Measurements from ENCODE around the gene PCGF3.
"Not testable (repeated sequence)": the region's sequence is repeated elsewhere in the genome, so short reads cannot be mapped to it uniquely, and the experiment has no call there.

PCGF3 gene

DNA sequence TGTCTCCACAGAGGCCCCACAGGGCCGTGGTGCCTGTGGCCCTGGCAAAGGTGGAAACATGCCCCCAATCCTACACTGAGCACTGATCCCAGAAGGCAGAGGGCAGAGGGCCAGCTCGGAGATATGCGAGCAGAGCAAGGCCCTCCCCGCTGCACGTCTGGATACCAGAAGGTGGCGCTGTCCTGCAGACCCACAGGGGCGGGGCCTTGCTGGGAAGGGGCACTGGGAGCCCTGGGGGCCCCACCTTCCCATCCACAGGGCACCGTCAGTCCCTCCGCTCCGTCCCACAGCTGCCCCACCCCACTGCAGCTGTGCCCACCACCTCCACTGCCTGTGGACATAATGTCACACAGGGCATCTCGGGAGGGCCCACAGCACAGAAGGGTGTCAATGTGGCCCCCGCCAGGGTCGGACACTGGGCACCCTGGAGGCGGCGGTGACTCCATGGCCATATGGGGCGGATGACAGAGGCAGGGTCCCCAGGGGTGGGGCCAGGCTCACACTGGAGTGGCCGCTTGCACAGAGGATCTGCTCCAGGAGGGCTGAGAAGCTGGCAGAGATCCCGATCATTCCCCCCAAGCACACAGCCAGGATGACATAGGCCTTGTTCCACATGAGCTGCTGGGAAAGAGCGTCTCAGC, 21.5 kb upstream of the PCGF3 start:
- no peak for DNase-seq

DNA sequence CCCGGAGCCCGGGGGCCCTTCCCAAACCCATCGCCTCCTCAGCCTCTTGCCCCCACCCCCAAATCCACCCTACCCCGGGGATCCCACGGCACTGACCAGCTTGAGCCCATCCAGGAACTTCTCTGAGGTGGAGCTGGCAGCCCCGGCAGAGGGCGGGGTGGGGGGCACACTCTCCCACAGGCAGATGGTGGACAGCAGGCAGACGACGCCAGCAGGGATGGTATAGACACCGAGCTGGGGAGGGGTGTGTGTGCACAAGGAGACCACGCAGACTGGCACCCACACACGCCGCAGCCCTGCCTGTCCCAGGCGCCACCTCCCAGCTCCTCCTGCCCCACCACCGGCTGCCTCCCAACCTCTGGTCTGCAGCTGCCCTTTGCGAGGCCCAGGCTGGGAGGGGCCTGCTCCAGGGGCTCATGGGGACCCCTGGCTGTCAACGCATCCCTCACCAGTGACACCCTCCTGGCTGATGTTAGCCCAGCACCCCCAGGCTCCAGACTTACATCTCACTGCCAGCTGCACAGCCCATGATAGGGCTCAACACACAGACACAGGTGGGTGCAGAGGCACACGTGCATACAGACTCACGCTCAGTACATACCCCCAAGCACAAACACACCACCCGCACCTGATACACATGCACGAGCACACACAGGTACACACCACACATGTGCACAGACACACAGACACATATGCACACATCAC, 20.9 kb upstream of the PCGF3 start:
- no peak for DNase-seq

DNA sequence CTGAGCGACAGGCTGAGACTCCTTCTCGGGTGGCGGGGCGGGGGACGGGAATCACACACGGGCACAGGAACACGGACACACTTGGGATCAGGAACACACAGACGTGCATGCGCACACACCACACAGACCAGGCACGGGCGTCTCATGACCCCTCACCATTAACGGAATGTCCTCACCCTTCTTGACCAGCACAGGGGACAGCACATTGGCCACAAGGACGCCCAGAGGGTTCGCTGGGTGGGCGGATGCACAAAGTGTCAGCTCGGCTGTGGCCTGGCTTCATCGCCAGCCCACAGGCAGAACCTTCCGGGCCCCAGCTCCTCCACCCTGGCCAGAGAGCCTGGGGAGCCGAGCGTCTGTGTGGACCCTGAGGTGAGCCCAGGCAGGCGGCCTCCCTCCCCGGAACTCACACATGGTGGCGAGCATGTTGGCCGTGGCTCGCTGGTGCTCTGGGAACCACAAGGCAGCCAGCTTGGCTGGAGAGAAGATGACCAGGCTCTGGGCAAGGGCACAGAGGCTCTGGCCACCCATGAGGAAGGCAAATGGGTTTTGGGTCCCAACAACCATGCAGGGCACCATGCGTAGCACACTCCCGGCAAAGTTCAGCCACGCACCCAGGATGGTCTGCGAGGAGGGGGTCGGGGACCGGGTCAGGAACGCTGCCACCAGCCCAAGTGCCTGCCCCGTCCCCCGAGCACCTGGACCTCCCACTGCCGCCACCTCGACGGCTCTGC, 19.8 kb upstream of the PCGF3 start:
- no peak for DNase-seq

DNA sequence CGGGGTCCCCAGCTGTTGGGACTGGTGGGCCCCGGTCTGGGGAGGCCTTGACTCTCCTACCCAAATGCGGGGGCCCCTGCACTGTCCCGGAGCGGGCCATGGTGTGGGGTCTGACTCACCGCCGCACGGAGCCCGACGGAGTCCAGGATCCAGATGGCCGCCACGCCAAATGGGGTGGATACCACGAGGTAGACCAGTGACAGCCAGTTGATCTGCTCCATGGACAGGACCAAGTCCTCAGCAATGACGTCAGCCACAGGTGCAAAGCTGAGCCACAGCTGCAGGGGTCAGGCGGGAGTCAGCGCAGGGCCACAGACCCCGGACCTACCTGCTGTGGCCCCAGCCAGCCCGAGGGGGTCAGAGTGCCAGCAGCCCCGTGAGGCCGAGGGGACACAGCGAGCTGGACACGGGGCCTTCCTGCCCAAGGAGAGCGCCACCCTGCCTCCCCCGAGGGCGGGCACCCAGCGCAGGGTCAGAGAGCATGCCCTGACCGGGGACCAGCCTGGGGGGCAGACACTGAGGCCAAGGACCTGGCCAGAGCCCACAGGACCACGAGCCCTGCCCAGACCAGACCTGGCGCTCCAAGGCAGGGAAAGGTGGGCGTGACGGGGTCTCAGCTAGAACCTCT, 19.1 kb upstream of the PCGF3 start:
- no peak for DNase-seq

DNA sequence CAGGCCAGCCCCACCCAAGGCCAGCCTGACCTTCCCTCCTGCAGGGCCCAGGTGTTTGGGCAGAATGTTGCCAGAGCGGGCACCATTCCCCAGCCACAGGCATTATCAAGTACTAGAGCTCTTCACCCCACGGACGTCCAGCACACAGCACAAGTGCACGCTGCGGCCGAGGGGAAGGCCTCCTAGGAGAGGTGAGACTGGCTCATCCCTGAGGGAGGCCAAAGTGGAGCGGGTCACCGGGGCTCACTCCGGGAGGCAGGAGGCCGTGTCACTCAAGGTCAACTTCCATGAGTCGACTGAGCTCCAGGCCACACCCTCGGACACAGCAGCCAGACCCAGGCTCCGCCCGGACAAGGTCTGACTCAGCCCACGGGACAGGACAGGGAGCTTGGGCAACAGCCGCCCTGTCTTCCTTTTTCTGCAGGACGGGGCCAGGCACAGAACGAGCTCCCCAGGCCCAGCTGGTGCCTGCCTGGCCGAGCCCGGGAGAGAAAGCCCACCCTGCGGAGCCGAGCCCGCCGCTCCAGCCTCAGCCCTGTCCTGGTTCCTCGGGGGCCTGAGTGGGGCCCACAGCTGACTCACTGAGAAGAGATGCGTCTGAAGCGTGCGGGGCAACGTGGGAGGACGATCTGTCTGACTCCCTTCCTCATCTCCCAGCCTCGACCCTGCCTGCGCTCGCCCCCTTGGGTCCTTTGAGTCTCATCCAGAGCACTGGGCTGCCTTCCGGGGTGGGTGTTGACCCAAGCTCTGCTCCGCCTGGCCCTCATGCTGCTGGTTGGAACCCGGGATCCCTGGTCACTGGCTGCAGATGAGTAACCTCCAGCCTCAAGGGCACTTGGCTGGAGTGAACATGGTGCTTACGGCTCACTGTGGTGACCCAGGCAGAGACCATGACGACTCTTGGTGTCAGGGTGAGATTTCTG, 18.3 kb upstream of the PCGF3 start:
- DNase-seq: no peak

- DNase-seq: no peak
These were observed 17.4 kb upstream of the PCGF3 start for GRCh38 chr4:687971-688853.

DNA sequence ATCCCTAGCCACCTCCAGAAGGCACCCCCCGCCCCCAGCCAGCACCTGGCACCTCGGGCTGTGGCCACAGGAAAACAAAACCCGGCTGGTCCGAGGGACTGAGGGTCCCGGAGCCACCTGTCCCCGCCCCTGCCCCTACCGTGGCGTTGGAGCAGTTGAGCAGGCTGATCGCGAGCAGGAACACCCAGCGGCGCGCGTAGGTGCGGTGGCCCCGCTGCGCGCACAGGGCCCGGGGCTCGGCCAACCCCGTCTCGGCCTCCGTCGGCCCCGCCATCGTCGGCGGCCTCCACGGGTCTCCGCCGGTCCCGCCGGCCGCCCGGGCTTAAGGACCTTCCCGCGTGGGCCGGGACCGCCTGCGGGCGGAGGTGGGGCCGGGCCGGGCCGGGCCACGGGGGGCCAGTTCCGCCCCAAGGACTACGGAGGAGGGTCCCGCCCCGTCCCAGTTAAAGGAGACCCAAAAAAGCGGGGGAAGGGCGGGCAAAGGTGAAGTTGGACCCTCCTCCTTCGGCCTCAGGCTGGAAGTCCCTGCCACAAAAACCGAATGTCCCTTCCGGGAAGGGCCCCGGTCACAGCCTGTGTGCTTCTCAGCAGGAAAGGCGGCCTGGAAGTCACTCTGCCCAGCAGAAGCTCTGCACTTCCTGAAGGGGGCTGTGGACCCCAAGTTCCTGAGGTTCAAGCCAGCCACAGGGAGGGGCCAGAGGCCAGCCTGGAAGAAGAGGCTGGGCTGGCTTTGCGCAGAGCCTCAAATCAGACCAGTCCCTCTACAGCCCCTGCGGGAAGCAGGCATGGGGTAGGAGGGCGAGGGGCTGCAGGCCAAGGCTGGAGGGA, 16.6 kb upstream of the PCGF3 start, which contains the start of gene SLC49A3:
SLC49A3 (minus strand) TSS at position 298 of the 828 bp plus-strand sequence; CDS start at position 274, 24 bp downstream.
- no peak for DNase-seq

GRCh38 chr4:689723-690122, 15.9 kb upstream of the PCGF3 start:
- no peak for DNase-seq

DNA sequence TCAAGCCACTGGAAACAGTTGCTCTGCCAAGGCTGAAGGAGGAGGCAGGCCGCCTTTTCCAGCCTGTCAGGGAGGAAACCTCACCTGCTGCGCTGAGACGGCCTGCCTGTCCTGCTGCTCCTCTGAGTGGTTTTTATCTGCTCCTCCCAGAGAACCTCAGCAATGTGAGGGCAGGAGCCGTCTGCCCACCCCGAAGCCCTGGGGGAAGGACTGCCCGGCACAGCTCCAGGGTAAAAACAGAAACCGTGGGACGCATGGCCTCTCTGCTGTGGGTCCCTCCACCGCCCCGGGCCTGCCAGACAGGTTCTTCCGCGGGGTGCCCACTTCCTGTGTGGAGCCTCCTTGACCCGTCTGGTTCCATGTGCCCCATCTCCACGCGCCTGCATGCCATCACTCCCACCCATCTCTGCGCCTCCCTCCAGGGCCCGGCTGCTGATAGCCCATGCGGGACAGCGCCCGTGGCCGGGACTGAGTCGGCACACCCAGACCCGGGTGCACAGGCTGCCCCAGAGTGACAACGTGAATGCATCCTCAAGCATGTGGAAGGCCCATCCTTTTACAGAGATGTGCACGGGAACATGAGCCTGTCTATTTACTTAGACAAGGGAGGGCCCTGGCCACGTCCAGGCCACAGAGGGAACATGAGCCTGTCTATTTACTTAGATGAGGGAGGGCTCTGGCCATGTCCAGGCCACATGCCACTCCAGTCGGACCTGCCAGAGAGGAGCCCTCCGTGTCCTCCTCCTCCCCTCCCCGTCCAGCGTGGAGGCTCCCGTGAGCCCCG, 12.7 kb upstream of the PCGF3 start:
- no peak for DNase-seq

DNA sequence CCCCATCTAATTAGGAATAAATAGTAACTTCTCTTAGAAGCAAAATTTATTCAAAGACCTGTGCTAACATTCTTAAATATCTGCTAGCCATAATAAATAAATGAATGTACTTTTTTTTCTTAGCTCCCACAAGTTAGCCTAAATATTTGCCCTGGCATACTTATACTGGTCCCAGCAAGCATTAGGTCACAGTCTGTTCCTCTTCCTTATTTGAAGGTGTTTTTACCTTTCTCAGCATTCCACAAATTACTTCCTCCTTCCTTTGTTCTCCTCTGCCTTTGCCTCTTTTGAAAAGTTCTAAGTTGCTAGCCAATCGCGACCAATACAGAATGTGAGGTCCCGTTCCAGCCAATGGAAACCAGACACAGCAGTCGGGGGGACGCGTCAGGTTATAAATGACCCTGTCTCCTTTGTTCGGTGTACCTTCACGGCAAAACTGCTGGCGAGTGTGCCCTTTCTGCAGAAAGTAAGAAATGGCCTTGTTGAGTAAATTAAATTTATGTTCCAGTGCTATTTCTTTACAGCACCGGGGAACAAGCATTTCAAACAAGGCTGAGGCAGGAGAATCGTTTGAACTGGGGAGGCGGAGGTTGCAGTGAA, 11.2 kb upstream of the PCGF3 start:
- DNase-seq: not testable (repeated sequence)

GRCh38 chr4:699816-700580, 5.6 kb upstream of the PCGF3 start:
- no peak for DNase-seq

DNA sequence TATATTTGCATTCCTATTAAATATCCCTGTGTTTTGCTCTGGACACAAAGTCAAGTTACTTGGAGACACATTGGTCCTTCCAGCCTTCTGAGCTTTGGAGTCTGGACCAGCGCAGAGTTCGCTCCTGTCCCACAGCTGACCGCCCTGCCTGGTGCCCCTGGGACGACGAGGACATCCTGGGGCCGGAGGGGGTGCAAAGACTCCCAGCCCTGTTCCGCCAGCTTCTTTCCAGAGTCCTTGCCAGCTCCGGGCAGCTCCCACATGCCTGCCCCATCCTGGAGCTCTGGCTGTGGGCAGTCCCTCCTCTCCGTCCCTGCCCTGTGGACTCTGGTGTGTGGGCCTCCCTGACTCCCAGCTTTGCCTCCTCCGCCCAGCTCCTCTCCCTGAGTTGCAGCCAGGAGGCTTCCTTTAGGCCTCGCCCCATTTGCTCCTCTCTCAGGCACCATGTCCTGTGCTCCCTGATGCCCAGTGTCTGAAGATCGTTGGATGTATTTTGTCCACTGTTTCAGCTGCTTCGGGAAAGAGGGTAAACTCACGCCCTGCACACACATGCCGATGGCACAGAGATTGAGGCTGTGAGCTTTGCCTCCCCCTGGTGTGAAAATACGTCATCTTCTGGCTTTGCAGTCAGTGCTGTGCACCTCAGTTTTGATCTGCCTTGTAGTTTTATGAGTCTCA, 4.9 kb upstream of the PCGF3 start:
- no peak for DNase-seq

GRCh38 chr4:702618-703048, 3.0 kb upstream of the PCGF3 start:
- no peak for DNase-seq

- DNase-seq: no peak
These were observed 2.1 kb upstream of the PCGF3 start for GRCh38 chr4:703336-704197.

DNA sequence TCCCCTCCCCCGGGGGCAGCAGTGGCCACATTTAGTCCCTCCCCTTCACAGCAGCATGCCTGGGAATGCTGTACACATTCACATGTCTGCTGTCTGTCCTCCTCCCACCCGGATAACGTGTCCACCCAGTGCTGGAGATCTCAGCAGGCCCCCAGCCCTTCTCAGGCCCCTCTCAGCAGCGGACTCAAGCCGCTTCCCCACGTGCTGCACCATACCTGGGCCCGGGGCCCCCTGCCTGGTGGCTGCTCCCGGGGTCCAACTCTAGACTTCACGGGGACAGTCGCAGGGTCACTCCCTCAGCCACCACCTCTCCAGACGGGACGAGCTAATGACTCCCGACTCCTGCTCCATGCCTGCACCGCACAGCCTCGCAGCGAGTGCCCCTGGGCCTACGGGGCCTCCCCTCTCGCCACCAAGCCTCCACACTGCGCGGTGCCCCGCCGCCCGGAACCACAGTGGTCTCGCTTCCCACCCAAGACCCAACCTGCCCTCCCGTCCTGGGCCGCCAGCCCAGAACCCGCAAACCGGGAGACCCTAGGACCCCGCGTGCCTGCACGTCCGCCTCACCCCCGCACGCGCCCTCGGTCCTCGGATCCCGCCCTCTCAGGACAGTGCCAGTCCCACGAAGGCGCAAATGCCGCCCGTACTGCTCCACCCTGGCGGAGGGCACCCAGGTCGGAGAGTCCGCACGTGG, 1.3 kb upstream of the PCGF3 start:
- DNase-seq: no peak

- no peak for DNase-seq
These were observed 708 bp upstream of the PCGF3 start for GRCh38 chr4:704971-705277.
